Upper lobe of right lung (tissue), 1 donor: ENCODE measurements around the gene PBX1. TPM values are rescaled to one million over a fixed set of nuclear protein-coding genes. Genes with fewer than 3 reads are reported as not detected.

Experiments
- ATAC-seq: fragments of 200-7000 bp; cut with Tn5 transposase; one replicate; pipeline ENCODE4 v1.9.1; 2020; ENCODE audit warnings: mild to moderate bottlenecking, moderate library complexity
- DNase-seq: peaks from one replicate; pipeline ENCODE4 v3.0.0-alpha.2; 2020
- H3K27ac ChIP-seq: fragments of 200-600 bp; one replicate; pipeline ENCODE4 v1.8.0; 2022
- H3K27me3 ChIP-seq: fragments of 200-600 bp; one replicate; pipeline ENCODE4 v1.8.0; 2022; ENCODE audit warnings: mild to moderate bottlenecking
- H3K36me3 ChIP-seq: fragments of 200-600 bp; one replicate; pipeline ENCODE4 v1.8.0; 2022
- H3K4me1 ChIP-seq: fragments of 200-600 bp; one replicate; pipeline ENCODE4 v1.8.0; 2022
- H3K4me3 ChIP-seq: fragments of 200-600 bp; one replicate; pipeline ENCODE4 v1.8.0; 2022; ENCODE audit warnings: mild to moderate bottlenecking
- H3K9me3 ChIP-seq: fragments of 200-600 bp; one replicate; pipeline ENCODE4 v1.8.0; 2022
- CTCF ChIP-seq: fragments of 200-600 bp; IDR thresholded peaks from one replicate; pipeline ENCODE4 v1.8.0; 2022; ENCODE audit warnings: antibody characterized with exemption
- intact Hi-C: fragments of 100-400 bp; cut with DNase I; formaldehyde crosslinking; loops from one replicate; pipeline ENCODE4 v1.11.0; 2022
- total RNA-seq: library from RNA; stranded (reverse); fragmentation: NEBNext Ultra II Directional; extraction: Animal tissue kit (Norgen Biotek cat#: 25700); gene quantifications from one replicate; pipeline ENCODE4 v1.2.1, GENCODE V29; 2021
- donor health status: DM: no; HTN: yes; CAD: no; lungs with severe emphysema.

Gene PBX1
- total RNA-seq, 1 donor from 2014 or later: 56.7 TPM

GRCh38 chr1:164901031-164901430, 342.0 kb downstream of the PBX1 start:
- no peaks in the 10 kb centered on the region for H3K27me3 ChIP-seq
- DNase-seq (no peak), ATAC-seq (no peak)
- no peaks in the 10 kb centered on the region for H3K36me3 ChIP-seq
- intact Hi-C loops: no loop called here
- TF ChIP-seq CTCF: no peak
- no peak overlapping the region for H3K4me3 ChIP-seq
- no peaks in the 10 kb centered on the region for H3K4me1 ChIP-seq
- H3K9me3 ChIP-seq: no peaks in the 10 kb centered on the region
- H3K27ac ChIP-seq: no peak overlapping the region
